Muscle layer of duodenum (tissue), 2 donors: ENCODE results near the gene VAC14.
A peak's percentile ranks its signal among the peaks of the same experiment; 100 is the strongest.

ENCODE experiments used
- H3K27ac ChIP-seq: one replicate; pipeline ENCODE4 v1.7.0; 2013; ENCODE audit warnings: mild to moderate bottlenecking, low read length
- H3K27me3 ChIP-seq: one replicate; pipeline ENCODE4 v1.7.0; 2013; ENCODE audit warnings: low read depth, mild to moderate bottlenecking, control low read depth, low read length
- H3K36me3 ChIP-seq, 2 donors: one replicate each; pipeline ENCODE4 v1.7.0; 2013; ENCODE audit warnings: low read length in 2 of 2, control low read depth in 1 of 2, mild to moderate bottlenecking in 1 of 2; ENCODE audit not compliant: insufficient read depth in 2 of 2, control insufficient read depth in 1 of 2
- H3K4me1 ChIP-seq, 2 donors: one replicate each; pipeline ENCODE4 v1.7.0; 2013; ENCODE audit warnings: low read length in 2 of 2, mild to moderate bottlenecking in 2 of 2, control low read depth in 1 of 2, moderate library complexity in 1 of 2; ENCODE audit not compliant: insufficient read depth in 2 of 2, control insufficient read depth in 1 of 2
- H3K4me3 ChIP-seq, 2 donors: one replicate each; pipeline ENCODE4 v1.7.0; 2013; ENCODE audit warnings: low read length in 2 of 2, low read depth in 1 of 2, mild to moderate bottlenecking in 1 of 2
- H3K9me3 ChIP-seq, 2 donors: one replicate each; pipeline ENCODE4 v1.7.0; 2013; ENCODE audit warnings: low read length in 2 of 2, control low read depth in 1 of 2, mild to moderate bottlenecking in 1 of 2; ENCODE audit not compliant: control insufficient read depth in 1 of 2
- donor health status: healthy.

VAC14 gene

DNA sequence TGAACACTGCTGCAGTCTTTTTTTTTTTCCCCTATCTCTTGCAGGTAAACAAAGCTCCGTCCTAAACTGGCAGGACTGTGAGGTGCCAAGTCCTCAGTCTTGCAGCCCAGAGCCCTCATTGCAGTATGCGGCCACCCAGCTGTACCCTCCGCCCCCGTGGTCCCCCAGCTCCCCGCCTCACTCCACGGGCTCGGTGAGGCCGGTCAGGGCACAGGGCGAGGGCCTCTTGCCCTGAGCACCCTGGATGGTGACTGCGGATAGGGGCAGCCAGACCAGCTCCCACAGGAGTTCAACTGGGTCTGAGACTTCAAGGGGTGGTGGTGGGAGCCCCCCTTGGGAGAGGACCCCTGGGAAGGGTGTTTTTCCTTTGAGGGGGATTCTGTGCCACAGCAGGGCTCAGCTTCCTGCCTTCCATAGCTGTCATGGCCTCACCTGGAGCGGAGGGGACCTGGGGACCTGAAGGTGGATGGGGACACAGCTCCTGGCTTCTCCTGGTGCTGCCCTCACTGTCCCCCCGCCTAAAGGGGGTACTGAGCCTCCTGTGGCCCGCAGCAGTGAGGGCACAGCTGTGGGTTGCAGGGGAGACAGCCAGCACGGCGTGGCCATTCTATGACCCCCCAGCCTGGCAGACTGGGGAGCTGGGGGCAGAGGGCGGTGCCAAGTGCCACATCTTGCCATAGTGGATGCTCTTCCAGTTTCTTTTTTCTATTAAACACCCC lies 140.8 kb downstream of the VAC14 start:
- peaks cover 0 to 20% of the 10 kb centered on the region in 2 donors for H3K4me1 ChIP-seq
- H3K27ac ChIP-seq, result no peak overlapping the region
- H3K36me3 ChIP-seq, result peaks cover 4 to 25% of the 10 kb centered on the region in 2 donors
- no peaks in the 10 kb centered on the region for H3K27me3 ChIP-seq
- no peak overlapping the region for H3K4me3 ChIP-seq
- H3K9me3 ChIP-seq, result no peaks in the 10 kb centered on the region

DNA sequence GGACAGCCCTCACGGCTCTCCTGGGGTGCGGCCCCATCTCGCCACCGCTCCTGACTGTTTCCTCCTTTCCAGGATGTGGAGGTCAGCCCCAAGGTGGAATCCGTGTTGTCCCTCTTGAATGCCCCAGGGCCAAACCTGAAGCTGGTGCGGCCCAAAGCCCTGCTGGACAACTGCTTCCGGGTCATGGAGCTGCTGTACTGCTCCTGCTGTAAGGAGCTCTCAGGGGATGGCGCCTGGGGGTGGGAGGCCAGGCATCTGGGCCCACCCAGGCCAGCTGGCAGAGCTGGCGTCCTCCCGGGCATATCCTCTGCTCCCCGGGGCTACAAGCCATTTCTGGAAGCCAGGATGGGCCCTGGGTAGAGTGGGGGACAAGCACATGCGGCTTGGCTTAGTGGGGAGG lies 141.4 kb downstream of the VAC14 start:
- Histone ChIP-seq H3K27ac (no peak overlapping the region), H3K4me1 (peaks cover 0 to 22% of the 10 kb centered on the region in 2 donors), H3K9me3 (no peaks in the 10 kb centered on the region), H3K36me3 (peaks cover 0 to 20% of the 10 kb centered on the region in 2 donors), H3K4me3 (no peak overlapping the region), H3K27me3 (no peaks in the 10 kb centered on the region)

DNA sequence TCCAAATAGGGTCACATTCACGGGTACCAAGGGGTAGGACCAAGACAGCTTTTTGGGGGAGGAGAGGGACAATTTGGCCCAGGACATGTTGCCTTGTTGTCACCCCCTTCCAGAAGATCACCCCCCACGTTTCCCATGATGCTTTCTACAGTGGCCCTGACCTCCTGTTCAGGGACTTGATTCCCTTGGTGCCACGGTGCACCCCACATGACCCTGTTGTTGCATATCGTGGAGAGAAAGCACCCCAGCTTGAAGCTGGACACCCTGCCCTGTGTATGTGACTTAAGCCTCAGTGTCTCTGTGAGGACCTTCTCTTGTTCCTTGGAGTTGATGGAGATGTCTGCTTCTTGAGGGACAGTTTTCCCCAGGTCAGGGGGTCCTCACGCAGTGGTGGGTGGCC lies 142.0 kb downstream of the VAC14 start:
- no peaks in the 10 kb centered on the region for H3K27me3 ChIP-seq
- H3K4me3 ChIP-seq, result no peak overlapping the region
- H3K27ac ChIP-seq, result no peak overlapping the region
- H3K4me1 ChIP-seq, result peaks cover 0 to 23% of the 10 kb centered on the region in 2 donors
- H3K36me3 ChIP-seq, result peaks cover 0 to 13% of the 10 kb centered on the region in 2 donors
- no peaks in the 10 kb centered on the region for H3K9me3 ChIP-seq

DNA sequence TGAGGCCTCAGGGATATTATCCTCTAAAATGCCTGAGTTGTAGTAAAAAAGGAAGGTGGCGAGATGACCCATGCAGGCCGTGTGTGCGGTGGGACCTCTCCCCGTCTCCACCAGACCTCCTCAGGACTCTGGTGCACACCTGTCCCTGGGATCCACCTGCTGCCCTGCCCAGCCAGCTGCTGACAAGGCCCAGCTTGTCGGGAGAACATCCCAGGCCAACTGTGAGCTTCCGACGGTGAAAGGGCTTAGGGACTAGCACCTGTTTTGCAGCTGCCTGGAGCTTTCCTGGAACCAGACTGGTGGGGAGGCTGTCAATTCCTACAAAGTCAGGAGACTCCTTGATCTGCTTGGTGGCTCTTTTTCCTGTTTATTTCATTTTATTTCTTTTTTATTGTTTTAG lies 143.0 kb downstream of the VAC14 start:
- Histone ChIP-seq H3K36me3 (peaks cover 0 to 4% of the 10 kb centered on the region in 2 donors), H3K9me3 (no peaks in the 10 kb centered on the region), H3K27me3 (no peaks in the 10 kb centered on the region), H3K4me1 (peaks cover 0 to 20% of the 10 kb centered on the region in 2 donors), H3K4me3 (no peak overlapping the region), H3K27ac (no peak overlapping the region)

DNA sequence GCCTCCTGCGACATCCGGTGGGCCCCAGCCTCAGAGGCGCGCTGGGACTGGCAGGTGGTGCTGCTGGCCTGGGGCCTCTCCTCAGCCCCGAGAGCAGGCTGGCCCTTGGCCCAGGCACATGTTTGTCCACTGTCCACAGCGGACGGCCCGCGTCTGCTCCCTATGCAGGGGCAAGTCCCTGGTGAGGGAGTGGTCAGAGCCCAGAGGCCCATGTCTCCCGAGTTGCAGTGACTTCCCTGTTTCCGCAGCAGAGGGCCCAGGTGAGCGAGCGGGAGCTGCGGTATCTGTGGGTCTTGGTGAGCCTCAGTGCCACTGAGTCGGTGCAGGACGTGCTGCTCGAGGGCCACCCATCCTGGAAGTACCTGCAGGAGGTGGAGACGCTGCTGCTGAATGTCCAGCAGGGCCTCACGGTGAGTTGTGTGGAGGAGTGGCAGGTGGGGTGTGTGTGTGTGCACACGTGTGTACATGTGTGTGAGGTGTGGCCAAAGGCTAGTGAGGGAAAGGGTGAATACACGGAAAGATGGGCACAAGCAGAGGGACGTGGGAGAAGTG lies 144.2 kb downstream of the VAC14 start:
- H3K4me1 ChIP-seq, result peaks cover 0 to 9% of the 10 kb centered on the region in 2 donors
- H3K4me3 ChIP-seq, result no peak overlapping the region
- H3K27ac ChIP-seq, result no peak overlapping the region
- H3K27me3 ChIP-seq, result no peaks in the 10 kb centered on the region
- no peaks in the 10 kb centered on the region for H3K9me3 ChIP-seq
- no peaks in the 10 kb centered on the region for H3K36me3 ChIP-seq

DNA sequence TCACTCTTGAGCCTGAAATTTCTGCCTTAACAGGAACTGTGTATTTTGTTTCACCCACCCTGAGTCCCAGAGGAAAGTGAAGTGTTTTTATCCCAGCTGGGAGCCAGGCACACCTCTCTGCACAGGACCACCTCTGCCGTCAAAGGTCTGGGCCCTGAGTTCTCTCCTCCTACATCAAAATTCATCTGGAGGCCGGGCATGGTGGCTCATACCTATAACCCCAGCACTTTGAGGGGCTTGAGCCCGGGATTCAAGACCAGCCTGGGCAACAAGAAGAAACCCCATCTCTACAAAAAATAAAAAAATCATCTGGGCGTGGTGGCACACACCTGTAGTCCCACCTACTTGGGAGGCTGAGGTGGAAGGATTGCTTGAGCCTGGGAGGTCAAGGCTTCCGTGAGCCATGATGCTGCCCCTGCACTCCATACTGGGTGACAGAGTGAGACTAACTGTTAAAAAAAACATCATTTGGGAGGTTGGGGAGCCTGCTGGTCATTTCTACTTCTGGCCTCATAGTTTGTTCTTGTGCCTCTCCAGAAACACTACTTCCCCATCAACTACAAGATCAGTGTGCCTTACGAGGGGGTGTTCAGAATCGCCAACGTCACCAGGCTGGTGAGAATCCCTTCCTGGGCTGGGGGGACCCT lies 144.8 kb downstream of the VAC14 start:
- H3K4me3 ChIP-seq, result no peak overlapping the region
- H3K9me3 ChIP-seq, result no peaks in the 10 kb centered on the region
- H3K27ac ChIP-seq, result no peak overlapping the region
- no peaks in the 10 kb centered on the region for H3K27me3 ChIP-seq
- H3K36me3 ChIP-seq, result no peaks in the 10 kb centered on the region
- H3K4me1 ChIP-seq, result peaks cover 0 to 9% of the 10 kb centered on the region in 2 donors

DNA sequence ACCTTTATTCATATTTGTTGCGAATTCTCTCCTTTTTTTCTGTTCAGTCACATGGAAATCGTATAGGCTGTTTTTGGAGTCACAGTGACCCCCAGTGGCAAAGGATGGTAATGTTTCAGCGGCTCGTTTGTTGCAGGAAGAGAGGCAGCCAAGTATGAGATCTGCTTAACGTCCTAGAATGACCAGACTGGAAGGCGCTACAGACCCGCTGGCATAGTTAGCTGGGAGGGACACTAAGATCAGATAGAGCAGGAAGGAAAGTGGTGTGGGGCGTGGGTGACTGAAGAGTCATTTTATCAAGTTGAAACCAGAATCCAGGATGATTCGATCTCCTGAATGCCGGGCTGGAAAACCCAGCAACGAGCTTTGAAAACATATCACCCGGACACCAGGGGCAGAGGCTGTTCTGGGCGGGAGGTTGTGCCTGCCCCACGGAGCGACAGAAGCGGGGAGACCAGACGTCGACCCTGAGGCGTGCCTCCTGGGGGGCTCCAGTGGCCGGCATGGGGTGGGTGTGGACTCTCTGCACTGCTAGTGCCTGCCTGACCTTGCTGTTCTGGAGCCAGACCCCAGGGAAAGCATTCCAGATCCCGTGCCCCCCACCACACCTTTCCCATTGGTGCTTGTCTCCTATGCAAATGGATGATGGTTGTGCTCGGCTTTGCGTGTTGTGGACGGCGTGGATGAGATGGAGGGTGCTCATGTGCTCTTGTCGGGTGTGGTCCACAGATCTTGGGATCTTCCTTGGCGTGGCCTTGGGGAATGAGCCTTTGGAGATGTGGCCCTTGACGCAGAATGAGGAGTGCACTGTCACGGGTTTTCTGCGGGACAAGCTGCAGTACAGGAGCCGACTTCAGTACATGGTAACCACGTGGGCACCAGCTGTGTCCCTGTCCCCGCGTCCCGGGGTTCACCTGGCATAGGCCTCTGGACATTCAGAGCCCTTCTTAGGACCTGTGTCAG lies 146.9 kb downstream of the VAC14 start:
- Histone ChIP-seq H3K27ac (no peak overlapping the region), H3K9me3 (no peaks in the 10 kb centered on the region), H3K36me3 (no peaks in the 10 kb centered on the region), H3K27me3 (no peaks in the 10 kb centered on the region), H3K4me1 (peaks cover 0 to 9% of the 10 kb centered on the region in 2 donors), H3K4me3 (peak overlapping the region in 1 of 2 donors; percentile 52)

DNA sequence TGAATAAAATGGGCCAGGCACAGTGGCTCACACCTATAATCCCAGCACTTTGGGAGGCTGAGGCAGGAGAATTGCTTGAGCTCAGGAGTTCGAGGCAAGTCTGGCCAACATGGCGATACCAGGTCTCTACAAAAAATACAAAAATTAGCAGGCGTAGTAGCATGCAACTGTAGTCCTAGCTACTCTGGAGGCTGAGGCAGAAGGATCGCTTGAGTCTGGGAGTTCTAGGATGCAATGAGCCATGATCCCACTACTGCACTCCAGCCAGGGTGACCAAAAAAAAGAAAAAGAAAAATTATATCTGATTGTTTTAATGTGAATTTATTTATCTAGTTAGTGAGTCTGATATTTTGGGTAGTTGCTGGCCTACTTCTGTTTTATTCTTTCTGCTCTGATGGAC lies 147.6 kb downstream of the VAC14 start:
- no peaks in the 10 kb centered on the region for H3K27me3 ChIP-seq
- H3K36me3 ChIP-seq, result no peaks in the 10 kb centered on the region
- H3K4me1 ChIP-seq, result peaks cover 0 to 9% of the 10 kb centered on the region in 2 donors
- H3K4me3 ChIP-seq, result no peak overlapping the region
- H3K9me3 ChIP-seq, result no peaks in the 10 kb centered on the region
- no peak overlapping the region for H3K27ac ChIP-seq

DNA sequence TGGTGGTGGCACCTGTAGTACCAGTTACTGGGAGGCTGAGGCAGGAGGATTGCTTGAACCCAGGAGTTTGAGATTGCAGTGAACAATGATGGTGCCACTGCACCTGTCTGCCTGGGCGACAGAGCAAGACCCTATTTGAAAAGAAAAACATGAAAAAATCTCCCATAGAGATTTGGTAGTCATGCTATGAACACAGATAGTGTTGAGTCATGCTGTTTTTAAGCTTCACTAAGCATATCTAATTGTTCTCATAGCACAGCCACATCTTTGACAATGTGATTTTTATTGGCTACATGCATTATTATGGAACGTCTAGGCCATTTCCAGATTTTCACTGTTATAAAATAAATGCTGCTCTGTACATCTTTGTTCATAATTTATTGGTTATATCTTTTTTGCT lies 148.6 kb downstream of the VAC14 start:
- no peak overlapping the region for H3K27ac ChIP-seq
- no peak overlapping the region for H3K4me3 ChIP-seq
- peaks cover 0 to 9% of the 10 kb centered on the region in 2 donors for H3K4me1 ChIP-seq
- H3K36me3 ChIP-seq, result no peaks in the 10 kb centered on the region
- H3K27me3 ChIP-seq, result no peaks in the 10 kb centered on the region
- H3K9me3 ChIP-seq, result no peaks in the 10 kb centered on the region

DNA sequence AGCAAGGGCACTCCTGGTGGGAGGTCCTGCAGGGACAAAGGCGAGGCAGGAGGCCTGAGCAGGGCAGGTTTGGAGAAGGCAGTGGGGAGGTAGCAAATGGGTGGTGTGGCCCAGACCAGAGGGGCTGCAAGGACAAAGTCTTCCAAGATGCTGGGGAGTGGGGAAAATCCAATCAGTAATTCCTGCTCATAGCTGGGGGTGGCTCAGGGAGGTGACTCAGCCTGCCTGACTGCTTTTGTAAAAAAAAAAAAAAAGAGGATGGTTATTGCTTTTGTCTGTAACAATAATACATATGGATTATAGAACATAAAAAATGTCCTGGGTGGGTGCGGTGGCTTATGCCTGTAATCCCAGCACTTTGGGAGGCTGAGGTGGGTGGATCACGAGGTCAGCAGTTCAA lies 149.4 kb downstream of the VAC14 start:
- no peaks in the 10 kb centered on the region for H3K9me3 ChIP-seq
- H3K27me3 ChIP-seq, result no peaks in the 10 kb centered on the region
- H3K27ac ChIP-seq, result no peak overlapping the region
- H3K4me1 ChIP-seq, result peaks cover 0 to 9% of the 10 kb centered on the region in 2 donors
- H3K36me3 ChIP-seq, result no peaks in the 10 kb centered on the region
- no peak overlapping the region for H3K4me3 ChIP-seq

DNA sequence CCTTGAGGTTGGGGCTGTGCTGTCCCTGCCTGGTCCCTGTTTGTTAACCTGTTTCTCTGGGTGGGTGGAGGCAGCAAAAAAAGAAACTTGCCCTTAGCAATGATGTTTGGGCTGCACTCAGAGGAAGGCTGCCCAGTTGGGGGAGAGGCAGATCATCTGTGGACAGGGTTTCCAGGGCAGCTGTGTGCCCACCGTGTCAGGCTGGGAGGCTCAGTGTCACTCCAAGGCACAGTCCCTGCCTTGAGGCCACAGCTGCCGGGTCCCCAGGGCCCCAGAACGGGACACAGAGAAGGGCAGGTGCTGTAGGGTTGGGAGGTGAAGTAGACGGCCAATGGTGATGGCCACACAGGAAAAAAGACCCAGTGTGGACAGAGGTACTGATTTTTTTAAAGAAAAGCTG lies 150.7 kb downstream of the VAC14 start:
- Histone ChIP-seq H3K4me1 (peaks cover 0 to 9% of the 10 kb centered on the region in 2 donors), H3K4me3 (no peak overlapping the region), H3K36me3 (no peaks in the 10 kb centered on the region), H3K9me3 (no peaks in the 10 kb centered on the region), H3K27me3 (no peaks in the 10 kb centered on the region), H3K27ac (no peak overlapping the region)
